SK-N-SH (cell line): Measurements from ENCODE around the gene COBL. TPM values are rescaled to one million over a fixed set of nuclear protein-coding genes. Genes with fewer than 3 reads are reported as not detected.

Experiments
- CTCF ChIA-PET: fragments of 300-600, 350-600 bp; formaldehyde crosslinking; extraction: SDS; loops from one replicate; lab custom pipeline; 2021; lab: Yijun Ruan, JAX
- POLR2A ChIA-PET: fragments of 350-600 bp; sonication (Branson Sonifier 250); formaldehyde crosslinking; extraction: SDS; loops from one replicate; lab custom pipeline; 2020; ENCODE audit warnings: antibody characterized with exemption, inconsistent platforms; lab: Yijun Ruan, JAX
- DNase-seq: peaks from one replicate; pipeline ENCODE4 v3.0.0; 2012
- H2AFZ ChIP-seq: fragments of 200-600 bp; sonication (generic); 2 replicates; pipeline ENCODE4 v1.8.1; 2016; ENCODE audit warnings: antibody characterized with exemption, mild to moderate bottlenecking, low read depth
- H3F3A ChIP-seq: fragments of 200-600 bp; sonication (generic); replicated peaks from 2 replicates; pipeline ENCODE3; 2016; ENCODE audit warnings: antibody characterized with exemption, mild to moderate bottlenecking; ENCODE audit not compliant: insufficient read depth
- H3K27ac ChIP-seq, 2 experiments: fragments of 200-500 bp in 1 of 2; fragments of 200-600 bp in 1 of 2; sonication (Bioruptor generic) in 1 of 2; sonication (generic), shearing (Covaris generic) in 1 of 2; 2 replicates each; pipeline versions ENCODE4 v1.5.1 to v1.6.1; 2014 to 2016; ENCODE audit warnings: low read depth in 2 of 2, inconsistent platforms in 1 of 2, low read length in 1 of 2, mild to moderate bottlenecking in 1 of 2, mixed read lengths in 1 of 2
- H3K27me3 ChIP-seq: fragments of 200-600 bp; sonication (generic), shearing (Covaris generic); 2 replicates; pipeline ENCODE4 v1.6.1; 2016; ENCODE audit warnings: mixed run types; ENCODE audit not compliant: insufficient read depth
- H3K36me3 ChIP-seq, 2 experiments: fragments of 200-500 bp in 1 of 2; fragments of 200-600 bp in 1 of 2; sonication (Bioruptor generic) in 1 of 2; sonication (generic) in 1 of 2; replicated peaks in 1 of 2; 2 replicates each; pipeline versions ENCODE3 to v1.5.1; 2014 to 2016; ENCODE audit warnings: low read length in 1 of 2, mild to moderate bottlenecking in 1 of 2; ENCODE audit not compliant: insufficient read depth in 2 of 2, control insufficient read depth in 1 of 2
- H3K4me1 ChIP-seq, 2 experiments: fragments of 200-500 bp in 1 of 2; fragments of 200-600 bp in 1 of 2; sonication (Bioruptor generic) in 1 of 2; sonication (generic), shearing (Covaris generic) in 1 of 2; 2 replicates each; pipeline versions ENCODE4 v1.5.1 to v1.6.1; 2014 to 2016; ENCODE audit warnings: low read depth in 1 of 2, low read length in 1 of 2, mixed run types in 1 of 2; ENCODE audit not compliant: insufficient read depth in 2 of 2, control insufficient read depth in 1 of 2
- H3K4me2 ChIP-seq: fragments of 200-600 bp; sonication (generic), shearing (Covaris generic); 2 replicates; pipeline ENCODE4 v1.6.1; 2017; ENCODE audit warnings: mixed run types
- H3K4me3 ChIP-seq, 2 experiments: fragments of 200-500 bp in 1 of 2; fragments of 200-600 bp in 1 of 2; sonication (Bioruptor generic) in 1 of 2; sonication (generic), shearing (Covaris generic) in 1 of 2; 2 replicates each; pipeline versions ENCODE4 v1.5.1 to v1.8.1; 2014 to 2016; ENCODE audit warnings: low read depth in 2 of 2, inconsistent platforms in 1 of 2, low read length in 1 of 2, mild to moderate bottlenecking in 1 of 2, mixed read lengths in 1 of 2, moderate library complexity in 1 of 2
- H3K79me2 ChIP-seq: fragments of 200-600 bp; sonication (generic); 2 replicates; pipeline ENCODE4 v1.8.1; 2017; ENCODE audit warnings: mild to moderate bottlenecking; ENCODE audit not compliant: insufficient read depth
- H3K9ac ChIP-seq: fragments of 200-600 bp; sonication (generic); 2 replicates; pipeline ENCODE4 v1.6.1; 2017; ENCODE audit warnings: mixed run types
- H3K9me2 ChIP-seq: fragments of 200-600 bp; sonication (generic); 2 replicates; pipeline ENCODE4 v1.6.1; 2017; ENCODE audit warnings: mixed run types
- H3K9me3 ChIP-seq: fragments of 200-600 bp; sonication (generic); 2 replicates; pipeline ENCODE4 v1.6.1; 2017; ENCODE audit warnings: mixed run types, mild to moderate bottlenecking, moderate library complexity
- H4K20me1 ChIP-seq: fragments of 200-600 bp; sonication (generic); 2 replicates; pipeline ENCODE4 v1.6.1; 2017; ENCODE audit warnings: mild to moderate bottlenecking, mixed run types; ENCODE audit not compliant: insufficient read depth
- GABPA ChIP-seq: IDR thresholded peaks from 2 replicates; pipeline ENCODE4 v1.4.0; 2012; ENCODE audit warnings: low read depth, mild to moderate bottlenecking
- JUND ChIP-seq: IDR thresholded peaks from 2 replicates; pipeline ENCODE4 v1.4.0; 2012
- NRF1 ChIP-seq: IDR thresholded peaks from 2 replicates; pipeline ENCODE4 v1.6.1; 2012; ENCODE audit warnings: low read depth, mild to moderate bottlenecking, low read length
- PBX3 ChIP-seq: IDR thresholded peaks from 2 replicates; pipeline ENCODE4; 2012
- POLR2AphosphoS5 ChIP-seq: IDR thresholded peaks from 2 replicates; pipeline ENCODE4 v1.6.1; 2012; ENCODE audit warnings: low read depth, low read length
- RAD21 ChIP-seq: IDR thresholded peaks from 2 replicates; pipeline ENCODE4 v1.6.1; 2012; ENCODE audit warnings: mild to moderate bottlenecking, low read length
- RFX5 ChIP-seq: IDR thresholded peaks from 2 replicates; pipeline ENCODE4 v1.6.1; 2012; ENCODE audit warnings: mild to moderate bottlenecking, improper control_type of control experiment, low read length
- SMC3 ChIP-seq: IDR thresholded peaks from 2 replicates; pipeline ENCODE4 v1.6.1; 2012; ENCODE audit warnings: low read depth, low read length, improper control_type of control experiment
- TAF1 ChIP-seq: IDR thresholded peaks from 2 replicates; pipeline ENCODE4 v1.6.1; 2012; ENCODE audit warnings: low read depth, mild to moderate bottlenecking, low read length, moderate library complexity, borderline replicate concordance
- TEAD4 ChIP-seq: IDR thresholded peaks from 2 replicates; pipeline ENCODE4 v1.4.0; 2012; ENCODE audit warnings: mild to moderate bottlenecking, borderline replicate concordance; ENCODE audit not compliant: insufficient read depth
- YY1 ChIP-seq: IDR thresholded peaks from 2 replicates; pipeline ENCODE4 v1.4.0; 2012; ENCODE audit warnings: low read depth, mild to moderate bottlenecking
- whole genome bisulfite sequencing: methylation state at CpG from one replicate; pipeline ENCODE4 v1.1.6; 2017; ENCODE audit warnings: low lambda C conversion rate; 5-methylcytosine and 5-hydroxymethylcytosine counted together
- polyA plus RNA-seq, 3 experiments: library from polyadenylated mRNA; depleted of rRNA; stranded (reverse); fragments of >200 nt; gene quantifications; 2 replicates each; pipeline ENCODE4 v1.2.3, GENCODE V29; 2012
- TF ChIP-seq, protein P1 (sequence below): fragments of 150-350 bp; IDR thresholded peaks from 2 replicates; pipeline ENCODE4 v1.6.1; 2016; ENCODE audit warnings: mild to moderate bottlenecking, low read depth, low read length

Gene COBL
- polyA plus RNA-seq, 1 of the 3 experiments (the other 2 are of a cell fraction) = under 0.01 TPM

- Histone ChIP-seq H3K27me3 (no peaks in the 10 kb centered on the region), H3K9ac (no peak overlapping the region), H4K20me1 (no peaks in the 10 kb centered on the region), H3F3A (no peaks in the 10 kb centered on the region), H3K79me2 (no peaks in the 10 kb centered on the region), H3K27ac (no peak overlapping the region), H3K4me3 (no peak overlapping the region), H2AFZ (no peak overlapping the region)
- ChIA-PET POLR2A (no interaction called here), CTCF (interaction anchor here (1.0 kb wide), 1 partner anchor 29 kb away, joined by 3 read pairs; no protein-coding TSS in a partner anchor)
- TF ChIP-seq POLR2AphosphoS5 (no peak), RFX5 (no peak), TAF1 (no peak), GABPA (no peak), RAD21 (no peak), SMC3 (no peak), YY1 (no peak), TEAD4 (no peak)
- TF ChIP-seq, protein P1, sequence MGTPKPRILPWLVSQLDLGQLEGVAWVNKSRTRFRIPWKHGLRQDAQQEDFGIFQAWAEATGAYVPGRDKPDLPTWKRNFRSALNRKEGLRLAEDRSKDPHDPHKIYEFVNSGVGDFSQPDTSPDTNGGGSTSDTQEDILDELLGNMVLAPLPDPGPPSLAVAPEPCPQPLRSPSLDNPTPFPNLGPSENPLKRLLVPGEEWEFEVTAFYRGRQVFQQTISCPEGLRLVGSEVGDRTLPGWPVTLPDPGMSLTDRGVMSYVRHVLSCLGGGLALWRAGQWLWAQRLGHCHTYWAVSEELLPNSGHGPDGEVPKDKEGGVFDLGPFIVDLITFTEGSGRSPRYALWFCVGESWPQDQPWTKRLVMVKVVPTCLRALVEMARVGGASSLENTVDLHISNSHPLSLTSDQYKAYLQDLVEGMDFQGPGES = no peak
- TF ChIP-seq, all 33 proteins: peak for 0
- Histone ChIP-seq H3K9me2 (no peaks in the 10 kb centered on the region), H3K9me3 (no peaks in the 10 kb centered on the region), H3K36me3 (no peaks in the 10 kb centered on the region), H3K4me1 (no peaks in the 10 kb centered on the region), H3K4me2 (no peak overlapping the region)
- DNase-seq = no peak
- WGBS = 43% methylated on average over 9 of the region's 15 CpGs
These were observed 55.3 kb downstream of the COBL start for GRCh38 chr7:51261117-51261835.

- 26% methylated on average over 4 of the region's 4 CpGs for WGBS
- no peaks in the 10 kb centered on the region for H3K27me3 ChIP-seq
- CTCF ChIA-PET = no interaction called here
- DNase-seq = no peak
- H3K4me2 ChIP-seq = no peak overlapping the region
- no peaks in the 10 kb centered on the region for H3K4me1 ChIP-seq
- H2AFZ ChIP-seq = no peak overlapping the region
- H3K9me2 ChIP-seq = no peaks in the 10 kb centered on the region
- TF ChIP-seq RAD21 (no peak), JUND (no peak), PBX3 (no peak), NRF1 (no peak)
- no peaks in the 10 kb centered on the region for H3K36me3 ChIP-seq
- no peaks in the 10 kb centered on the region for H3K9me3 ChIP-seq
- H4K20me1 ChIP-seq = no peaks in the 10 kb centered on the region
- H3K27ac ChIP-seq = no peak overlapping the region
- no peaks in the 10 kb centered on the region for H3K79me2 ChIP-seq
- POLR2A ChIA-PET = no interaction called here
- H3K9ac ChIP-seq = no peak overlapping the region
- no peaks in the 10 kb centered on the region for H3F3A ChIP-seq
- H3K4me3 ChIP-seq = no peak overlapping the region
These were observed 56.1 kb downstream of the COBL start for GRCh38 chr7:51260516-51260915.
